GM12878 (cell line): ENCODE results near the gene RAB3A. TPM values are rescaled to one million over a fixed set of nuclear protein-coding genes. Genes with fewer than 3 reads are reported as not detected.

Source experiments
- ASH2L ChIP-seq: fragments of 300-600, 200-600 bp; sonication (generic); IDR thresholded peaks from 2 replicates; pipeline ENCODE4 v1.6.1; 2017; ENCODE audit warnings: low read depth, mild to moderate bottlenecking, borderline replicate concordance
- JUND ChIP-seq: IDR thresholded peaks from 2 replicates; pipeline ENCODE4 v1.6.1; 2012; ENCODE audit warnings: low read depth, mild to moderate bottlenecking, low read length, improper control_type of control experiment, moderate library complexity
- KLF5 ChIP-seq: fragments of 450-650 bp; IDR thresholded peaks from 2 replicates; pipeline ENCODE4 v1.6.1; 2014; ENCODE audit warnings: mild to moderate bottlenecking; ENCODE audit not compliant: partially characterized antibody
- LARP7 ChIP-seq: fragments of 450-650 bp; IDR thresholded peaks from 2 replicates; pipeline ENCODE4 v1.6.1; 2017; ENCODE audit warnings: mild to moderate bottlenecking
- MYC ChIP-seq: IDR thresholded peaks from 2 replicates; pipeline ENCODE4 v1.6.1; 2011; ENCODE audit warnings: mild to moderate bottlenecking, low read length, moderate library complexity, inconsistent platforms; ENCODE audit not compliant: insufficient read depth, insufficient replicate concordance, insufficient read length, severe bottlenecking
- NFYA ChIP-seq: IDR thresholded peaks from 2 replicates; pipeline ENCODE4 v1.6.1; 2011; ENCODE audit warnings: low read depth, mild to moderate bottlenecking, low read length, improper control_type of control experiment, borderline replicate concordance
- POU2F2 ChIP-seq: IDR thresholded peaks from 3 replicates; pipeline ENCODE4 v1.6.1; 2011; ENCODE audit warnings: low read depth, mild to moderate bottlenecking, low read length, borderline replicate concordance
- RELA ChIP-seq: fragments of 450-650 bp; IDR thresholded peaks from 2 replicates; pipeline ENCODE4 v1.8.0; 2014; ENCODE audit warnings: borderline replicate concordance; ENCODE audit not compliant: partially characterized antibody
- RUNX3 ChIP-seq: IDR thresholded peaks from 2 replicates; pipeline ENCODE4 v1.6.1; 2012; ENCODE audit warnings: low read length, inconsistent platforms
- SIN3A ChIP-seq: IDR thresholded peaks from 2 replicates; pipeline ENCODE4 v1.6.1; 2012; ENCODE audit warnings: low read depth, low read length, improper control_type of control experiment
- TARDBP ChIP-seq: IDR thresholded peaks from 2 replicates; pipeline ENCODE4 v1.6.1; 2016; ENCODE audit warnings: borderline replicate concordance
- ZBTB33 ChIP-seq: fragments of 450-650 bp; IDR thresholded peaks from 2 replicates; pipeline ENCODE4 v1.6.1; 2017; ENCODE audit warnings: mild to moderate bottlenecking
- ZNF217 ChIP-seq: fragments of 450-650 bp; IDR thresholded peaks from 2 replicates; pipeline ENCODE4 v1.6.1; 2017; ENCODE audit warnings: antibody characterized with exemption, mild to moderate bottlenecking
- ZNF274 ChIP-seq: IDR thresholded peaks from one replicate; pipeline ENCODE4 v1.8.0; 2011; ENCODE audit not compliant: insufficient read length, insufficient read depth
- polyA plus RNA-seq, 11 experiments: library from polyadenylated mRNA; depleted of rRNA in 4 of 11; unstranded in 6 of 11; stranded (reverse) in 5 of 11; fragments of >200 nt; fragmentation: Nextera tagmentation in 4 of 11; fragmentation: Illumina TruSeq in 1 of 11; extraction: Ambion mirVana in 4 of 11; extraction: Trizol in 1 of 11; gene quantifications; 1 replicate in 1 of 11; 2 replicates in 10 of 11; pipeline versions ENCODE4 v1.2.1 to v1.2.3, GENCODE V29; 2011 to 2016; ENCODE audit warnings: inconsistent platforms in 2 of 11, missing spikeins in 2 of 11, low read depth in 1 of 11
- total RNA-seq, 4 experiments: library from RNA; depleted of rRNA in 3 of 4; stranded (reverse); fragments of >200 nt in 3 of 4; fragmentation: Illumina TruSeq in 1 of 4; extraction: Trizol in 1 of 4; gene quantifications; 2 replicates each; pipeline versions ENCODE4 v1.2.1 to v1.2.3, GENCODE V29; 2013 to 2021
- TF ChIP-seq, protein P1 (sequence below): IDR thresholded peaks from 2 replicates; pipeline ENCODE4 v1.6.1; 2012; ENCODE audit warnings: improper control_type of control experiment, low read depth, low read length; ENCODE audit not compliant: insufficient replicate concordance
- TF ChIP-seq, protein P2 (sequence below): IDR thresholded peaks from 2 replicates; pipeline ENCODE4 v1.6.1; 2012; ENCODE audit warnings: low read depth, low read length, improper control_type of control experiment
- TF ChIP-seq, protein P3 (sequence below): fragments of 450-650 bp; IDR thresholded peaks from 2 replicates; pipeline ENCODE4 v1.6.1; 2017; ENCODE audit warnings: borderline replicate concordance
- TF ChIP-seq, protein P4 (sequence below), 3 experiments: IDR thresholded peaks in 2 of 3; conservative IDR thresholded peaks in 1 of 3; 2 replicates each; pipeline ENCODE4 v1.5.1; 2011; ENCODE audit warnings: low read depth in 3 of 3, low read length in 3 of 3, mild to moderate bottlenecking in 3 of 3, control low read depth in 2 of 3, moderate library complexity in 2 of 3, inconsistent platforms in 1 of 3, mixed read lengths in 1 of 3; ENCODE audit not compliant: control insufficient read depth in 2 of 3, insufficient read depth in 1 of 3; ENCODE audit errors: extremely low read depth in 1 of 3

The RAB3A gene
- total and polyA plus RNA-seq, 10 of the 15 experiments (the other 5 are each of a cell fraction or from before 2014, with no cell fraction given): 0.07 to 3.5 (median 1.2) TPM; not detected in 1

GRCh38 chr19:18192673-18193387, 11.0 kb downstream of the RAB3A start, which contains the start of gene MPV17L2 (continued):
- TF ChIP-seq MYC: peak; percentile 17
- TF ChIP-seq, protein P1, sequence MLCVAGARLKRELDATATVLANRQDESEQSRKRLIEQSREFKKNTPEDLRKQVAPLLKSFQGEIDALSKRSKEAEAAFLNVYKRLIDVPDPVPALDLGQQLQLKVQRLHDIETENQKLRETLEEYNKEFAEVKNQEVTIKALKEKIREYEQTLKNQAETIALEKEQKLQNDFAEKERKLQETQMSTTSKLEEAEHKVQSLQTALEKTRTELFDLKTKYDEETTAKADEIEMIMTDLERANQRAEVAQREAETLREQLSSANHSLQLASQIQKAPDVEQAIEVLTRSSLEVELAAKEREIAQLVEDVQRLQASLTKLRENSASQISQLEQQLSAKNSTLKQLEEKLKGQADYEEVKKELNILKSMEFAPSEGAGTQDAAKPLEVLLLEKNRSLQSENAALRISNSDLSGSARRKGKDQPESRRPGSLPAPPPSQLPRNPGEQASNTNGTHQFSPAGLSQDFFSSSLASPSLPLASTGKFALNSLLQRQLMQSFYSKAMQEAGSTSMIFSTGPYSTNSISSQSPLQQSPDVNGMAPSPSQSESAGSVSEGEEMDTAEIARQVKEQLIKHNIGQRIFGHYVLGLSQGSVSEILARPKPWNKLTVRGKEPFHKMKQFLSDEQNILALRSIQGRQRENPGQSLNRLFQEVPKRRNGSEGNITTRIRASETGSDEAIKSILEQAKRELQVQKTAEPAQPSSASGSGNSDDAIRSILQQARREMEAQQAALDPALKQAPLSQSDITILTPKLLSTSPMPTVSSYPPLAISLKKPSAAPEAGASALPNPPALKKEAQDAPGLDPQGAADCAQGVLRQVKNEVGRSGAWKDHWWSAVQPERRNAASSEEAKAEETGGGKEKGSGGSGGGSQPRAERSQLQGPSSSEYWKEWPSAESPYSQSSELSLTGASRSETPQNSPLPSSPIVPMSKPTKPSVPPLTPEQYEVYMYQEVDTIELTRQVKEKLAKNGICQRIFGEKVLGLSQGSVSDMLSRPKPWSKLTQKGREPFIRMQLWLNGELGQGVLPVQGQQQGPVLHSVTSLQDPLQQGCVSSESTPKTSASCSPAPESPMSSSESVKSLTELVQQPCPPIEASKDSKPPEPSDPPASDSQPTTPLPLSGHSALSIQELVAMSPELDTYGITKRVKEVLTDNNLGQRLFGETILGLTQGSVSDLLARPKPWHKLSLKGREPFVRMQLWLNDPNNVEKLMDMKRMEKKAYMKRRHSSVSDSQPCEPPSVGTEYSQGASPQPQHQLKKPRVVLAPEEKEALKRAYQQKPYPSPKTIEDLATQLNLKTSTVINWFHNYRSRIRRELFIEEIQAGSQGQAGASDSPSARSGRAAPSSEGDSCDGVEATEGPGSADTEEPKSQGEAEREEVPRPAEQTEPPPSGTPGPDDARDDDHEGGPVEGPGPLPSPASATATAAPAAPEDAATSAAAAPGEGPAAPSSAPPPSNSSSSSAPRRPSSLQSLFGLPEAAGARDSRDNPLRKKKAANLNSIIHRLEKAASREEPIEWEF: no peak
- no peak for TF ChIP-seq ASH2L
- TF ChIP-seq, protein P2, sequence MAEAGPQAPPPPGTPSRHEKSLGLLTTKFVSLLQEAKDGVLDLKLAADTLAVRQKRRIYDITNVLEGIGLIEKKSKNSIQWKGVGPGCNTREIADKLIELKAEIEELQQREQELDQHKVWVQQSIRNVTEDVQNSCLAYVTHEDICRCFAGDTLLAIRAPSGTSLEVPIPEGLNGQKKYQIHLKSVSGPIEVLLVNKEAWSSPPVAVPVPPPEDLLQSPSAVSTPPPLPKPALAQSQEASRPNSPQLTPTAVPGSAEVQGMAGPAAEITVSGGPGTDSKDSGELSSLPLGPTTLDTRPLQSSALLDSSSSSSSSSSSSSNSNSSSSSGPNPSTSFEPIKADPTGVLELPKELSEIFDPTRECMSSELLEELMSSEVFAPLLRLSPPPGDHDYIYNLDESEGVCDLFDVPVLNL: peak; percentile 49; the same call in 1 of the 2 replicates
- TF ChIP-seq RUNX3: no peak
- no peak for TF ChIP-seq JUND
- peak; percentile 40; the same call in 1 of the 2 replicates for TF ChIP-seq SIN3A
- no peak for TF ChIP-seq LARP7
- TF ChIP-seq, protein P3, sequence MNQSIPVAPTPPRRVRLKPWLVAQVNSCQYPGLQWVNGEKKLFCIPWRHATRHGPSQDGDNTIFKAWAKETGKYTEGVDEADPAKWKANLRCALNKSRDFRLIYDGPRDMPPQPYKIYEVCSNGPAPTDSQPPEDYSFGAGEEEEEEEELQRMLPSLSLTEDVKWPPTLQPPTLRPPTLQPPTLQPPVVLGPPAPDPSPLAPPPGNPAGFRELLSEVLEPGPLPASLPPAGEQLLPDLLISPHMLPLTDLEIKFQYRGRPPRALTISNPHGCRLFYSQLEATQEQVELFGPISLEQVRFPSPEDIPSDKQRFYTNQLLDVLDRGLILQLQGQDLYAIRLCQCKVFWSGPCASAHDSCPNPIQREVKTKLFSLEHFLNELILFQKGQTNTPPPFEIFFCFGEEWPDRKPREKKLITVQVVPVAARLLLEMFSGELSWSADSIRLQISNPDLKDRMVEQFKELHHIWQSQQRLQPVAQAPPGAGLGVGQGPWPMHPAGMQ: no peak
- 0 out of 3 replicates have a peak, but pooled peaks have one; percentile 0 for TF ChIP-seq POU2F2
- no peak for TF ChIP-seq ZNF274
- TF ChIP-seq, protein P4, sequence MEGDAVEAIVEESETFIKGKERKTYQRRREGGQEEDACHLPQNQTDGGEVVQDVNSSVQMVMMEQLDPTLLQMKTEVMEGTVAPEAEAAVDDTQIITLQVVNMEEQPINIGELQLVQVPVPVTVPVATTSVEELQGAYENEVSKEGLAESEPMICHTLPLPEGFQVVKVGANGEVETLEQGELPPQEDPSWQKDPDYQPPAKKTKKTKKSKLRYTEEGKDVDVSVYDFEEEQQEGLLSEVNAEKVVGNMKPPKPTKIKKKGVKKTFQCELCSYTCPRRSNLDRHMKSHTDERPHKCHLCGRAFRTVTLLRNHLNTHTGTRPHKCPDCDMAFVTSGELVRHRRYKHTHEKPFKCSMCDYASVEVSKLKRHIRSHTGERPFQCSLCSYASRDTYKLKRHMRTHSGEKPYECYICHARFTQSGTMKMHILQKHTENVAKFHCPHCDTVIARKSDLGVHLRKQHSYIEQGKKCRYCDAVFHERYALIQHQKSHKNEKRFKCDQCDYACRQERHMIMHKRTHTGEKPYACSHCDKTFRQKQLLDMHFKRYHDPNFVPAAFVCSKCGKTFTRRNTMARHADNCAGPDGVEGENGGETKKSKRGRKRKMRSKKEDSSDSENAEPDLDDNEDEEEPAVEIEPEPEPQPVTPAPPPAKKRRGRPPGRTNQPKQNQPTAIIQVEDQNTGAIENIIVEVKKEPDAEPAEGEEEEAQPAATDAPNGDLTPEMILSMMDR (IDR thresholded peaks at IDR 0.05 in 2 of 3, conservative IDR thresholded peaks at IDR 0.05 in 1 of 3; ENCODE audit: control insufficient read depth in 2 of 3, extremely low read depth in 1 of 3, insufficient read depth in 1 of 3, low read depth in 3 of 3, low read length in 3 of 3): no peak
- TF ChIP-seq TARDBP: peak; percentile 53
- TF ChIP-seq ZNF217: no peak
- no peak for TF ChIP-seq ZBTB33
- peak; percentile 93 for TF ChIP-seq KLF5
- TF ChIP-seq RELA: peak; percentile 15
- peak; percentile 97 for TF ChIP-seq NFYA
